Small intestine (tissue), 7 donors: ENCODE measurements around the gene PREX1. TPM values are rescaled to one million over a fixed set of nuclear protein-coding genes. Genes with fewer than 3 reads are reported as not detected.

Experiments
- DNase-seq, 2 donors: peaks; one replicate each; pipeline versions ENCODE4 v3.0.0 to v3.0.0-alpha.2; 2013
- FAIRE-seq: peaks from 2 replicates; lab custom pipeline; 2012; peaks lifted over from hg19 to GRCh38; lab: Jason Lieb, UNC
- H3K27ac ChIP-seq, 3 donors: one replicate each; pipeline ENCODE4 v1.5.1; 2013; ENCODE audit warnings: low read length in 2 of 3, mild to moderate bottlenecking in 2 of 3, control low read depth in 1 of 3, inconsistent platforms in 1 of 3, low read depth in 1 of 3, moderate library complexity in 1 of 3
- H3K27me3 ChIP-seq, 3 donors: one replicate each; pipeline ENCODE4 v1.6.1; 2013; ENCODE audit warnings: low read length in 3 of 3, inconsistent platforms in 1 of 3; ENCODE audit not compliant: control insufficient read depth in 3 of 3, insufficient read depth in 3 of 3
- H3K36me3 ChIP-seq, 3 donors: one replicate each; pipeline ENCODE4 v1.6.1; 2013; ENCODE audit warnings: low read length in 3 of 3, inconsistent platforms in 1 of 3, low read depth in 1 of 3, mild to moderate bottlenecking in 1 of 3, moderate library complexity in 1 of 3; ENCODE audit not compliant: control insufficient read depth in 3 of 3, insufficient read depth in 2 of 3
- H3K4me1 ChIP-seq, 3 donors: one replicate each; pipeline ENCODE4 v1.6.1; 2013; ENCODE audit warnings: low read length in 2 of 3, inconsistent platforms in 1 of 3, low read depth in 1 of 3, mild to moderate bottlenecking in 1 of 3, moderate library complexity in 1 of 3; ENCODE audit not compliant: control insufficient read depth in 3 of 3, insufficient read depth in 2 of 3
- H3K4me3 ChIP-seq, 3 donors: one replicate each; pipeline ENCODE4 v1.5.1; 2013; ENCODE audit warnings: low read length in 3 of 3, control low read depth in 1 of 3, inconsistent platforms in 1 of 3, low read depth in 1 of 3, mild to moderate bottlenecking in 1 of 3, moderate library complexity in 1 of 3
- H3K9me3 ChIP-seq, 2 donors: one replicate each; pipeline ENCODE4 v1.6.1; 2013; ENCODE audit warnings: low read depth in 1 of 2, low read length in 1 of 2; ENCODE audit not compliant: control insufficient read depth in 2 of 2, insufficient read depth in 1 of 2
- WGBS, 3 donors: extraction: QIAGEN DNeasy Blood & Tissue Kit; methylation state at CpG; one replicate each; pipeline ENCODE4 v1.1.7; 2013; 5-methylcytosine and 5-hydroxymethylcytosine counted together
- polyA plus RNA-seq, 4 donors: library from polyadenylated mRNA; stranded (reverse) in 3 of 4; unstranded in 1 of 4; fragments of 200-250 nt in 3 of 4; fragments of 120-200 nt in 1 of 4; gene quantifications; one replicate each; pipeline versions ENCODE4 v1.2.1 to v1.2.3, GENCODE V29; 2013
- donor health status: healthy with polysubstance abuse.
- donor health status: control.
- donor health status: control.
- donor health status: Bipolar disorder and iron deficiency.
- donor health status: healthy.

Gene PREX1
- polyA plus RNA-seq, 4 donors = 1.8 to 9.9 (median 8.0) TPM

- H3K9me3 ChIP-seq = peaks cover 0 to 3% of the 10 kb centered on the region in 2 donors
- H3K27me3 ChIP-seq = no peaks in the 10 kb centered on the region
- H3K4me1 ChIP-seq = peaks cover 0 to 12% (median 0%) of the 10 kb centered on the region in 3 donors
- peaks cover 0 to 18% (median 0%) of the 10 kb centered on the region in 3 donors for H3K36me3 ChIP-seq
- 87 to 94% (median 91%) methylated on average over 8 of the region's 8 CpGs for WGBS, 3 donors
- DNase-seq = no peak
- FAIRE-seq = no peak
- H3K4me3 ChIP-seq = no peak overlapping the region
- no peak overlapping the region for H3K27ac ChIP-seq
Observed at GRCh38 chr20:48672324-48672723, 155.5 kb downstream of the PREX1 start.

- 95 to 97% (median 95%) methylated on average over 3 of the region's 3 CpGs for WGBS, 3 donors
- Histone ChIP-seq H3K9me3 (peaks cover 0 to 3% of the 10 kb centered on the region in 2 donors), H3K4me3 (no peak overlapping the region), H3K27me3 (no peaks in the 10 kb centered on the region), H3K27ac (no peak overlapping the region), H3K4me1 (peaks cover 0 to 12% (median 0%) of the 10 kb centered on the region in 3 donors), H3K36me3 (peaks cover 0 to 11% (median 0%) of the 10 kb centered on the region in 3 donors)
- FAIRE-seq (no peak), DNase-seq (no peak)
Observed at GRCh38 chr20:48671141-48671540, 156.7 kb downstream of the PREX1 start.

- Histone ChIP-seq H3K27me3 (no peaks in the 10 kb centered on the region), H3K36me3 (peaks cover 0 to 18% (median 0%) of the 10 kb centered on the region in 3 donors), H3K27ac (no peak overlapping the region), H3K9me3 (peaks cover 0 to 3% of the 10 kb centered on the region in 2 donors), H3K4me1 (peaks cover 0 to 12% (median 0%) of the 10 kb centered on the region in 3 donors), H3K4me3 (no peak overlapping the region)
- 80 to 82% (median 81%) methylated on average over 11 of the region's 11 CpGs for WGBS, 3 donors
- no peak for FAIRE-seq
- no peak for DNase-seq
Observed at GRCh38 chr20:48669946-48670605, 157.7 kb downstream of the PREX1 start.

- H3K27ac ChIP-seq = peak overlapping the region in 1 of 3 donors; percentile 27
Observed at GRCh38 chr20:48668451-48668946, 159.3 kb downstream of the PREX1 start.

GRCh38 chr20:48667889-48668413 is 159.8 kb downstream of the PREX1 start:
- no peaks in the 10 kb centered on the region for H3K27me3 ChIP-seq
- no peak overlapping the region for H3K4me3 ChIP-seq
- H3K27ac ChIP-seq = peak overlapping the region in 1 of 3 donors; percentile 27
- DNase-seq (peak; percentile 20 to 43), FAIRE-seq (no peak)
- 72 to 78% (median 76%) methylated on average over 15 of the region's 15 CpGs for WGBS, 3 donors
- H3K36me3 ChIP-seq = peaks cover 0 to 23% (median 3%) of the 10 kb centered on the region in 3 donors
- H3K9me3 ChIP-seq = peaks cover 0 to 3% of the 10 kb centered on the region in 2 donors
- H3K4me1 ChIP-seq = peaks cover 0 to 12% (median 0%) of the 10 kb centered on the region in 3 donors

More at GRCh38 chr20:48668451-48668946, 159.3 kb downstream of the PREX1 start:
- DNase-seq (peak in 1 of 2 donors; percentile 40), FAIRE-seq (no peak)
- H3K4me1 ChIP-seq = peaks cover 0 to 12% (median 0%) of the 10 kb centered on the region in 3 donors
- H3K27me3 ChIP-seq = no peaks in the 10 kb centered on the region
- peaks cover 0 to 3% of the 10 kb centered on the region in 2 donors for H3K9me3 ChIP-seq
- 60 to 78% (median 70%) methylated on average over 8 to 10 of the region's 10 CpGs for WGBS, 3 donors
- H3K36me3 ChIP-seq = peaks cover 0 to 20% (median 3%) of the 10 kb centered on the region in 3 donors
- no peak overlapping the region for H3K4me3 ChIP-seq

- H3K4me1 ChIP-seq = peaks cover 0 to 12% (median 0%) of the 10 kb centered on the region in 3 donors
- H3K9me3 ChIP-seq = peaks cover 0 to 3% of the 10 kb centered on the region in 2 donors
- FAIRE-seq (no peak), DNase-seq (no peak)
- 87 to 92% (median 91%) methylated on average over 6 of the region's 6 CpGs for WGBS, 3 donors
- H3K36me3 ChIP-seq = peaks cover 0 to 24% (median 3%) of the 10 kb centered on the region in 3 donors
- no peaks in the 10 kb centered on the region for H3K27me3 ChIP-seq
- H3K27ac ChIP-seq = no peak overlapping the region
- no peak overlapping the region for H3K4me3 ChIP-seq
Observed at GRCh38 chr20:48667481-48667880, 160.3 kb downstream of the PREX1 start.

- no peaks in the 10 kb centered on the region for H3K27me3 ChIP-seq
- H3K27ac ChIP-seq = no peak overlapping the region
- H3K36me3 ChIP-seq = peaks cover 0 to 23% (median 3%) of the 10 kb centered on the region in 3 donors
- H3K9me3 ChIP-seq = no peaks in the 10 kb centered on the region
- FAIRE-seq (no peak), DNase-seq (no peak)
- H3K4me3 ChIP-seq = no peak overlapping the region
- WGBS, 3 donors = 96 to 100% (median 97%) methylated on average over 8 of the region's 8 CpGs
- peaks cover 0 to 12% (median 0%) of the 10 kb centered on the region in 3 donors for H3K4me1 ChIP-seq
Observed at GRCh38 chr20:48665785-48666184, 162.0 kb downstream of the PREX1 start.

- H3K9me3 ChIP-seq = peaks cover 0 to 3% of the 10 kb centered on the region in 2 donors
- H3K4me3 ChIP-seq = no peak overlapping the region
- WGBS, 3 donors = 74 to 82% (median 80%) methylated on average over 6 of the region's 6 CpGs
- no peak overlapping the region for H3K27ac ChIP-seq
- H3K4me1 ChIP-seq = peaks cover 0 to under 1% (median 0%) of the 10 kb centered on the region in 3 donors
- FAIRE-seq = no peak
- peaks cover 0 to 28% (median 3%) of the 10 kb centered on the region in 3 donors for H3K36me3 ChIP-seq
- no peak for DNase-seq
- H3K27me3 ChIP-seq = no peaks in the 10 kb centered on the region
Observed at GRCh38 chr20:48662711-48663110, 165.1 kb downstream of the PREX1 start.
